ENCODE measurements around the gene EFTUD2. TPM values are rescaled to one million over a fixed set of nuclear protein-coding genes. Genes with fewer than 3 reads are reported as not detected.

Gene EFTUD2
- total and polyA plus RNA-seq, 2 of the 4 experiments (the other 2 are of a cell fraction) = 72.5 to 126 TPM

- ChIA-PET POLR2A (ENCODE audit: unreplicated experiment) (no interaction called here), CTCF (no interaction called here)
- H3K4ac ChIP-seq (ENCODE audit: low read depth, low read length) = no peak overlapping the region
- peaks cover 12% of the 10 kb centered on the region for H3K36me3 ChIP-seq (ENCODE audit: control insufficient read depth, insufficient read depth, low read length)
- H2BK120ac ChIP-seq (ENCODE audit: low read depth, low read length) = no peak overlapping the region
- no peak overlapping the region for H4K91ac ChIP-seq (ENCODE audit: insufficient read depth, low read depth, low read length)
- intact Hi-C loops (cut with micrococcal nuclease) = no loop called here
- TF ChIP-seq NFE2L2 (IDR thresholded peaks at IDR 0.05; ENCODE audit: low read depth, low read length) (no peak), RFX5 (IDR thresholded peaks at IDR 0.05; ENCODE audit: low read depth, low read length) (no peak), CTCF (conservative IDR thresholded peaks at IDR 0.05; ENCODE audit: low read depth, low read length) (no peak), MAZ (IDR thresholded peaks at IDR 0.05; ENCODE audit: borderline replicate concordance, low read depth, low read length) (no peak), ELK1 (IDR thresholded peaks at IDR 0.05; ENCODE audit: borderline replicate concordance, low read depth, low read length) (no peak)
- H3K27me3 ChIP-seq (ENCODE audit: control insufficient read depth, insufficient read depth, low read length) = no peaks in the 10 kb centered on the region
- WGBS, 2 experiments (ENCODE audit: extremely low coverage in 2 of 2, insufficient read length in 1 of 2) = 100% methylated on average over 10 of the region's 15 CpGs; no CpG with 5 or more reads in 1 of the 2 experiments
- DNase-seq (no peak), ATAC-seq (ENCODE audit: low read depth) (no peak)
- no peaks in the 10 kb centered on the region for H3K9me3 ChIP-seq (ENCODE audit: control insufficient read depth, insufficient read depth, low read length)
- no peaks in the 10 kb centered on the region for H4K20me1 ChIP-seq (ENCODE audit: insufficient read depth, low read length)
- no peak overlapping the region for H3K14ac ChIP-seq (replicated peaks; ENCODE audit: low read depth, low read length)
- no peak overlapping the region for H3K4me3 ChIP-seq (ENCODE audit: insufficient read depth, low read depth, low read length)
- H3K4me1 ChIP-seq (ENCODE audit: control insufficient read depth, insufficient read depth, low read length) = no peaks in the 10 kb centered on the region
- H2BK20ac ChIP-seq (ENCODE audit: low read depth, low read length) = no peak overlapping the region
- dilution Hi-C loops (cut with HindIII; ENCODE audit: low sequenced_read_pairs, unreplicated experiment) = no loop called here
- no peak overlapping the region for H3K23ac ChIP-seq (ENCODE audit: low read depth, low read length)
- H2AFZ ChIP-seq (replicated peaks; ENCODE audit: low read length, poor library complexity) = no peak overlapping the region
- H3K9ac ChIP-seq (ENCODE audit: low read depth, low read length) = no peak overlapping the region
- no peak overlapping the region for H2AK9ac ChIP-seq (replicated peaks; ENCODE audit: low read depth, low read length, poor library complexity)
- no TSS peak for BruUV-seq (replicated peaks)
- no peak overlapping the region for H3K4me2 ChIP-seq (ENCODE audit: low read depth, low read length)
- H3K9me1 ChIP-seq (ENCODE audit: insufficient read depth, low read length) = no peaks in the 10 kb centered on the region
- no peak overlapping the region for H4K8ac ChIP-seq (ENCODE audit: low read depth in 2 of 2, low read length in 2 of 2)
- no peak overlapping the region for H2BK15ac ChIP-seq (ENCODE audit: low read depth, low read length)
- H2BK5ac ChIP-seq (ENCODE audit: low read depth, low read length, poor library complexity, severe bottlenecking) = no peak overlapping the region
- in situ Hi-C loops (cut with MboI; ENCODE audit: low sequenced_read_pairs) = no loop called here
- peaks cover 8 to 9% of the 10 kb centered on the region in 2 experiments; a peak in 3 of 4 replicates for H3K79me1 ChIP-seq (ENCODE audit: low read depth in 1 of 2, low read length in 2 of 2)
- no peak overlapping the region for H3K18ac ChIP-seq (ENCODE audit: low read depth, low read length)
- no peak overlapping the region for H3K27ac ChIP-seq (ENCODE audit: insufficient read depth, low read length)
- no peak overlapping the region for H4K5ac ChIP-seq (ENCODE audit: low read depth, low read length)
- no peak overlapping the region for H2AK5ac ChIP-seq (ENCODE audit: low read depth, low read length)
- H3K56ac ChIP-seq (ENCODE audit: extremely low read depth, insufficient read depth, low read length) = no peak overlapping the region
Measured at GRCh38 chr17:44928136-44928535, 28.9 kb upstream of the EFTUD2 start.

Measured in IMR-90 (cell line).